HepG2 (cell line): Measurements from ENCODE around the gene ZCCHC7. TPM values are rescaled to one million over a fixed set of nuclear protein-coding genes. Genes with fewer than 3 reads are reported as not detected.

Experiments used
- ATAC-seq: fragments of 200-7000 bp; cut with Tn5 transposase; 3 replicates; pipeline ENCODE4 v1.9.1; 2020; ENCODE audit warnings: mild to moderate bottlenecking, moderate library complexity
- BruUV-seq: library from RNA; stranded (reverse); fragments of 400-500 nt; replicated peaks from 2 replicates; lab custom pipeline; 2021; lab: Mats Ljungman, UMichigan
- CTCF ChIA-PET: fragments of 300-600 bp; formaldehyde crosslinking; extraction: SDS; loops from one replicate; lab custom pipeline; 2021; ENCODE audit warnings: low total read pairs, inconsistent platforms, low intra/inter-chr PET ratio; lab: Yijun Ruan, JAX
- POLR2A ChIA-PET: fragments of 350-600 bp; sonication (Branson Sonifier 250); formaldehyde crosslinking; loops from one replicate; lab custom pipeline; 2020; ENCODE audit warnings: antibody characterized with exemption, inconsistent platforms; lab: Yijun Ruan, JAX
- DNase-seq: peaks from one replicate; pipeline ENCODE4 v3.0.0-alpha.2; 2015; ENCODE audit warnings: low spot score
- FAIRE-seq: peaks from 3 replicates; lab custom pipeline; 2011; peaks lifted over from hg19 to GRCh38; lab: Jason Lieb, UNC
- H2AFZ ChIP-seq: one replicate; pipeline ENCODE4 v1.6.1; 2011; ENCODE audit warnings: low read length, inconsistent platforms
- H3K27ac ChIP-seq: fragments of 300-600 bp; 3 replicates; pipeline ENCODE4 v1.8.0; 2011; ENCODE audit warnings: mixed run types, mild to moderate bottlenecking, mixed read lengths, low read length, inconsistent platforms; ENCODE audit not compliant: insufficient read depth; ENCODE audit errors: extremely low read length
- H3K27me3 ChIP-seq, 2 experiments: fragments of 200-600 bp in 1 of 2; 2 replicates in 1 of 2; 3 replicates in 1 of 2; pipeline versions ENCODE4 v1.6.0 to v1.8.0; 2011; ENCODE audit warnings: low read length in 2 of 2, mild to moderate bottlenecking in 2 of 2, moderate library complexity in 2 of 2, inconsistent platforms in 1 of 2; ENCODE audit not compliant: insufficient read depth in 2 of 2, control insufficient read depth in 1 of 2
- H3K36me3 ChIP-seq, 2 experiments: fragments of 200-600 bp in 1 of 2; replicated peaks in 1 of 2; 2 replicates in 1 of 2; 3 replicates in 1 of 2; pipeline versions ENCODE4 v1.5.1 to v1.8.0; 2011; ENCODE audit warnings: low read length in 2 of 2, inconsistent platforms in 1 of 2; ENCODE audit not compliant: insufficient read depth in 2 of 2, control insufficient read depth in 1 of 2
- H3K4me1 ChIP-seq: 2 replicates; pipeline ENCODE4 v1.5.1; 2012; ENCODE audit warnings: low read length, inconsistent platforms; ENCODE audit not compliant: insufficient read depth
- H3K4me2 ChIP-seq: 2 replicates; pipeline ENCODE4 v1.6.0; 2011; ENCODE audit warnings: low read depth, low read length, inconsistent platforms
- H3K4me3 ChIP-seq, 3 experiments: fragments of 200-600 bp in 1 of 3; sonication (generic), shearing (Covaris generic) in 1 of 3; replicated peaks in 1 of 3; 2 replicates each; pipeline ENCODE4 v1.5.1; 2011 to 2016; ENCODE audit warnings: low read length in 3 of 3, inconsistent platforms in 2 of 3, low read depth in 2 of 3, mild to moderate bottlenecking in 2 of 3, control low read depth in 1 of 3, mixed read lengths in 1 of 3; ENCODE audit not compliant: insufficient read depth in 1 of 3
- H3K79me2 ChIP-seq: one replicate; pipeline ENCODE4 v1.6.1; 2011; ENCODE audit warnings: low read length, inconsistent platforms; ENCODE audit not compliant: insufficient read depth
- H3K9ac ChIP-seq: 2 replicates; pipeline ENCODE4 v1.6.0; 2011; ENCODE audit warnings: mild to moderate bottlenecking, low read depth, low read length, inconsistent platforms; ENCODE audit not compliant: insufficient read depth
- H3K9me3 ChIP-seq: 2 replicates; pipeline ENCODE4 v1.5.1; 2012; ENCODE audit warnings: mild to moderate bottlenecking, low read length
- H4K20me1 ChIP-seq: 2 replicates; pipeline ENCODE4 v1.6.0; 2011; ENCODE audit warnings: inconsistent platforms, mild to moderate bottlenecking, low read length, moderate library complexity; ENCODE audit not compliant: insufficient read depth
- LCORL ChIP-seq, 2 experiments: fragments of 450-650 bp in 1 of 2; sonication (generic) in 1 of 2; formaldehyde crosslinking in 1 of 2; IDR thresholded peaks; 2 replicates each; pipeline versions ENCODE4 v1.5.0 to v1.6.1; 2017 to 2020; ENCODE audit warnings: antibody characterized with exemption in 1 of 2, missing genetic modification reagents in 1 of 2
- MAFF ChIP-seq: IDR thresholded peaks from 2 replicates; pipeline ENCODE4 v1.6.1; 2011; ENCODE audit warnings: low read depth, low read length, improper control_type of control experiment
- MAFK ChIP-seq, 2 experiments: IDR thresholded peaks in 1 of 2; conservative IDR thresholded peaks in 1 of 2; 2 replicates each; pipeline ENCODE4 v1.6.1; 2011; ENCODE audit warnings: improper control_type of control experiment in 2 of 2, low read length in 2 of 2
- POLR2AphosphoS5 ChIP-seq: IDR thresholded peaks from 2 replicates; pipeline ENCODE4 v1.6.1; 2012; ENCODE audit warnings: low read depth, low read length
- TAF1 ChIP-seq: sonication (generic); formaldehyde crosslinking; IDR thresholded peaks from 2 replicates; pipeline ENCODE4 v1.4.0; 2020; ENCODE audit warnings: missing genetic modification reagents
- ZNF253 ChIP-seq: sonication (generic); formaldehyde crosslinking; IDR thresholded peaks from 2 replicates; pipeline ENCODE4 v1.8.0; 2022; ENCODE audit warnings: mild to moderate bottlenecking, missing genetic modification reagents, borderline replicate concordance
- ZNF292 ChIP-seq: sonication (generic); formaldehyde crosslinking; IDR thresholded peaks from 2 replicates; pipeline ENCODE4 v1.8.1; 2022; ENCODE audit warnings: mild to moderate bottlenecking, low read depth, missing genetic modification reagents, borderline replicate concordance
- WGBS: methylation state at CpG from one replicate; pipeline ENCODE4 v1.1.6; 2017; ENCODE audit warnings: low lambda C conversion rate; 5-methylcytosine and 5-hydroxymethylcytosine counted together
- in situ Hi-C: cut with HindIII; loops from 2 replicates; pipeline ENCODE4 v1.10.0; 2017; ENCODE audit warnings: low pct_unique_long_range_greater_than_20kb; ENCODE audit not compliant: extremely low pct_ligation_motif_present
- intact Hi-C: fragments of 100-400 bp; cut with micrococcal nuclease; formaldehyde crosslinking; loops from one replicate; pipeline ENCODE4 v1.10.0; 2022; ENCODE audit not compliant: unreplicated experiment
- polyA plus RNA-seq, 8 experiments: library from polyadenylated mRNA; depleted of rRNA in 3 of 8; stranded (reverse) in 7 of 8; unstranded in 1 of 8; fragments of >200 nt; fragmentation: Illumina TruSeq in 4 of 8; extraction: Trizol in 4 of 8; gene quantifications; 2 replicates each; pipeline versions ENCODE4 v1.2.1 to v1.2.3, GENCODE V29; 2011 to 2016; ENCODE audit warnings: low read depth in 4 of 8, missing spikeins in 1 of 8, mixed read lengths in 1 of 8; ENCODE audit not compliant: insufficient read depth in 1 of 8
- total RNA-seq, 5 experiments: library from RNA; depleted of rRNA; stranded (reverse); fragments of >200 nt; fragmentation: Illumina TruSeq; extraction: Trizol; gene quantifications; 2 replicates each; pipeline ENCODE4 v1.2.3, GENCODE V29; 2016; ENCODE audit warnings: low read depth in 1 of 5

The ZCCHC7 gene
- total and polyA plus RNA-seq, 2 of the 13 experiments (the other 11 are each of a cell fraction or from before 2014, with no cell fraction given) = 13.6 to 19.3 TPM

GRCh38 chr9:37242089-37242488, 121.7 kb downstream of the ZCCHC7 start:
- Histone ChIP-seq H3K4me2 (no peak overlapping the region), H3K27ac (no peak overlapping the region), H3K9me3 (no peaks in the 10 kb centered on the region), H3K79me2 (peaks cover 3% of the 10 kb centered on the region), H3K4me3 (no peak overlapping the region), H4K20me1 (no peaks in the 10 kb centered on the region), H2AFZ (no peak overlapping the region), H3K9ac (no peak overlapping the region), H3K36me3 (no peaks in the 10 kb centered on the region), H3K27me3 (no peaks in the 10 kb centered on the region), H3K4me1 (peaks cover 19% of the 10 kb centered on the region)
- ChIA-PET POLR2A (no interaction called here), CTCF (no interaction called here)
- WGBS = 90% methylated on average over 1 of the region's 1 CpG
- BruUV-seq = no TSS peak
- in situ Hi-C loops = no loop called here
- FAIRE-seq (no peak), DNase-seq (no peak), ATAC-seq (no peak)
- intact Hi-C loops = no loop called here
- TF ChIP-seq TAF1 (CRISPR knock-in tag) (no peak), LCORL (IDR thresholded peaks at IDR 0.05) (0 out of 2 replicates have a peak, but pooled peaks have one; percentile 30), LCORL (CRISPR knock-in tag; IDR thresholded peaks at IDR 0.05) (no peak), POLR2AphosphoS5 (no peak), ZNF253 (CRISPR knock-in tag) (no peak)

GRCh38 chr9:37243588-37244345, 123.4 kb downstream of the ZCCHC7 start:
- no peak for FAIRE-seq
- H3K9ac ChIP-seq = no peak overlapping the region
- no peak overlapping the region for H3K4me2 ChIP-seq
- no peak for DNase-seq
- H3K79me2 ChIP-seq = peaks cover 3% of the 10 kb centered on the region
- no peak overlapping the region for H2AFZ ChIP-seq
- in situ Hi-C loops (no loop called here), intact Hi-C loops (no loop called here)
- POLR2A ChIA-PET = no interaction called here
- TF ChIP-seq ZNF292 (CRISPR knock-in tag) (no peak), MAFF (peak; percentile 48; the same call in 1 of the 2 replicates), MAFK (conservative IDR thresholded peaks at IDR 0.05 in 1 of 2, IDR thresholded peaks at IDR 0.05 in 1 of 2; ENCODE audit: low read length in 2 of 2) (peak; percentile 39 to 61; a peak in 2 of 4 replicates)
- CTCF ChIA-PET = no interaction called here
- H4K20me1 ChIP-seq = no peaks in the 10 kb centered on the region
- no peak overlapping the region for H3K27ac ChIP-seq
- no peaks in the 10 kb centered on the region for H3K36me3 ChIP-seq
- BruUV-seq = no TSS peak
- H3K9me3 ChIP-seq = no peaks in the 10 kb centered on the region
- WGBS = 98% methylated on average over 5 of the region's 5 CpGs
- H3K4me3 ChIP-seq = no peak overlapping the region
- H3K4me1 ChIP-seq = peaks cover 19% of the 10 kb centered on the region
- H3K27me3 ChIP-seq = no peaks in the 10 kb centered on the region
- no peak for ATAC-seq
